ENCODE measurements around the gene AFF3.
"Not testable (repeated sequence)": the region's sequence is repeated elsewhere in the genome, so short reads cannot be mapped to it uniquely, and the experiment has no call there.

The AFF3 gene

GRCh38 chr2:100105678-100106054, 36.7 kb downstream of the AFF3 start:
- TF ChIP-seq CTCF (IDR thresholded peaks at IDR 0.05; ENCODE audit: low read depth, low read length) = no peak

GRCh38 chr2:100104718-100105677, 37.4 kb downstream of the AFF3 start:
- DNase-seq (ENCODE audit: low read depth, low spot score) = peak; percentile 14
- TF ChIP-seq CTCF (IDR thresholded peaks at IDR 0.05; ENCODE audit: low read depth, low read length) = no peak
- peak overlapping the region; percentile 54 for H3K4me3 ChIP-seq (ENCODE audit: low read depth, low read length)
- in situ Hi-C loops (cut with HindIII; ENCODE audit: low sequenced_read_pairs) = no loop called here

More at GRCh38 chr2:100105678-100106054, 36.7 kb downstream of the AFF3 start:
- peak overlapping the region; percentile 54 for H3K4me3 ChIP-seq (ENCODE audit: low read depth, low read length)
- no peak for DNase-seq (ENCODE audit: low read depth, low spot score)
- in situ Hi-C loops (cut with HindIII; ENCODE audit: low sequenced_read_pairs) = no loop called here

- DNase-seq (ENCODE audit: low read depth, low spot score); in situ Hi-C loops (cut with HindIII; ENCODE audit: low sequenced_read_pairs): not testable (repeated sequence)
- peak overlapping the region; percentile 38 for H3K4me3 ChIP-seq (ENCODE audit: low read depth, low read length)
Measured at GRCh38 chr2:100104265-100104664, 38.1 kb downstream of the AFF3 start.

GRCh38 chr2:100103527-100104252, 38.7 kb downstream of the AFF3 start:
- peak overlapping the region; percentile 38 for H3K4me3 ChIP-seq (ENCODE audit: low read depth, low read length)
- DNase-seq (ENCODE audit: low read depth, low spot score); in situ Hi-C loops (cut with HindIII; ENCODE audit: low sequenced_read_pairs): not testable (repeated sequence)

GRCh38 chr2:100102466-100103180, 39.8 kb downstream of the AFF3 start:
- H3K4me3 ChIP-seq (ENCODE audit: low read depth, low read length); in situ Hi-C loops (cut with HindIII; ENCODE audit: low sequenced_read_pairs); DNase-seq (ENCODE audit: low read depth, low spot score): not testable (repeated sequence)

GRCh38 chr2:100098855-100099254, 43.5 kb downstream of the AFF3 start:
- DNase-seq (ENCODE audit: low read depth, low spot score); H3K4me3 ChIP-seq (ENCODE audit: low read depth, low read length); in situ Hi-C loops (cut with HindIII; ENCODE audit: low sequenced_read_pairs): not testable (repeated sequence)

GRCh38 chr2:100097611-100098294, 44.6 kb downstream of the AFF3 start:
- DNase-seq (ENCODE audit: low read depth, low spot score); H3K4me3 ChIP-seq (ENCODE audit: low read depth, low read length); in situ Hi-C loops (cut with HindIII; ENCODE audit: low sequenced_read_pairs): not testable (repeated sequence)

GRCh38 chr2:100095845-100096244, 46.5 kb downstream of the AFF3 start:
- DNase-seq (ENCODE audit: low read depth, low spot score); H3K4me3 ChIP-seq (ENCODE audit: low read depth, low read length); in situ Hi-C loops (cut with HindIII; ENCODE audit: low sequenced_read_pairs): not testable (repeated sequence)

- DNase-seq (ENCODE audit: low read depth, low spot score); H3K4me3 ChIP-seq (ENCODE audit: low read depth, low read length); in situ Hi-C loops (cut with HindIII; ENCODE audit: low sequenced_read_pairs): not testable (repeated sequence)
Measured at GRCh38 chr2:100091807-100092206, 50.6 kb downstream of the AFF3 start.

- DNase-seq (ENCODE audit: low read depth, low spot score); H3K4me3 ChIP-seq (ENCODE audit: low read depth, low read length); in situ Hi-C loops (cut with HindIII; ENCODE audit: low sequenced_read_pairs): not testable (repeated sequence)
Measured at GRCh38 chr2:100085744-100086143, 56.6 kb downstream of the AFF3 start.

- in situ Hi-C loops (cut with HindIII; ENCODE audit: low sequenced_read_pairs); H3K4me3 ChIP-seq (ENCODE audit: low read depth, low read length): not testable (repeated sequence)
- peak; percentile 55 for DNase-seq (ENCODE audit: low read depth, low spot score)
Measured at GRCh38 chr2:100083421-100084216, 58.8 kb downstream of the AFF3 start.

GRCh38 chr2:100082302-100082978, 60.0 kb downstream of the AFF3 start:
- DNase-seq (ENCODE audit: low read depth, low spot score); in situ Hi-C loops (cut with HindIII; ENCODE audit: low sequenced_read_pairs); H3K4me3 ChIP-seq (ENCODE audit: low read depth, low read length): not testable (repeated sequence)
